Stimulated activated naive B cell treated with anti-CD40 and anti-IgM and Interleukin-4, amounts not matched to agents 10 μg/mL and 1 μg/mL and 100 μg/mL, for 72 hours (primary cell): ENCODE measurements around the gene POLH.
"Not testable (repeated sequence)": the region's sequence is repeated elsewhere in the genome, so short reads cannot be mapped to it uniquely, and the experiment has no call there.

Source experiments
- ATAC-seq, 2 donors: fragments of 150-1000 bp; cut with Tn5 transposase; replicated peaks; 2 replicates each; pipeline ENCODE4 v1.10.0; 2021; ENCODE audit warnings: moderate library complexity in 1 of 2
- DNase-seq: peaks from one replicate; pipeline ENCODE4 v3.0.0; 2021
- H3K27ac Mint-ChIP-seq: one replicate; pipeline ENCODE4 v1.8.0; 2022; ENCODE audit warnings: mild to moderate bottlenecking, mixed read lengths
- H3K27me3 Mint-ChIP-seq, 2 donors: one replicate each; pipeline ENCODE4 v1.8.0; 2022; ENCODE audit warnings: mixed read lengths in 2 of 2
- H3K36me3 Mint-ChIP-seq, 2 donors: one replicate each; pipeline ENCODE4 v1.8.0; 2022; ENCODE audit warnings: mixed read lengths in 2 of 2, mild to moderate bottlenecking in 1 of 2
- H3K4me1 Mint-ChIP-seq, 2 donors: one replicate each; pipeline ENCODE4 v1.8.0; 2022; ENCODE audit warnings: mixed read lengths in 2 of 2, mild to moderate bottlenecking in 1 of 2
- H3K4me3 Mint-ChIP-seq, 2 donors: one replicate each; pipeline ENCODE4 v1.8.0; 2022; ENCODE audit warnings: mild to moderate bottlenecking in 2 of 2, mixed read lengths in 2 of 2, moderate library complexity in 1 of 2
- H3K9me3 Mint-ChIP-seq, 2 donors: one replicate each; pipeline ENCODE4 v1.8.0; 2022; ENCODE audit warnings: mixed read lengths in 2 of 2, mild to moderate bottlenecking in 1 of 2

Gene POLH

DNA sequence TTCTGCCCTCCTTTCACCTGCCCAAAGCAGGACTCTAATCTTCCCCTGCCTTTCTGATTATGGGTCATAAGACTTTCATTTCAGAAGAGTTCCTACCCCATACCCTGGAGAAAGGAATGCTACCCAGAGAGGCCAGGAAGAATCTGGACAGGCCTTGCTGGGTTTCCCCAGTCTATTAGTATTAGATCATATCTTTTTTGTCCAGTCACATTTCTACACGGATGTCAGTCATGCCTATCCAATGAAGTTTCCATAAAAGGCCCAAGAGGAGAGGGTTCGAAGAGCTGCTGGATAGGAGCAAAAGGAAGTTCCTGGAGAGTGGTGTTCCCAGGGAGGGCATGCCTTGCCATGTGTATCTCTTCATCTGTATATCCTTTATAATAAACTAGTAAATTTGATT is 3.2 kb downstream of the POLH start:
- Mint-ChIP-seq H3K27ac (peak overlapping the region; percentile 59), H3K9me3 (no peaks in the 10 kb centered on the region), H3K27me3 (no peaks in the 10 kb centered on the region), H3K36me3 (peaks cover 15 to 21% of the 10 kb centered on the region in 2 donors), H3K4me1 (peaks cover 20 to 44% of the 10 kb centered on the region in 2 donors), H3K4me3 (peak overlapping the region in 1 of 2 donors; percentile 13)
- ATAC-seq (no peak), DNase-seq (no peak)

DNA sequence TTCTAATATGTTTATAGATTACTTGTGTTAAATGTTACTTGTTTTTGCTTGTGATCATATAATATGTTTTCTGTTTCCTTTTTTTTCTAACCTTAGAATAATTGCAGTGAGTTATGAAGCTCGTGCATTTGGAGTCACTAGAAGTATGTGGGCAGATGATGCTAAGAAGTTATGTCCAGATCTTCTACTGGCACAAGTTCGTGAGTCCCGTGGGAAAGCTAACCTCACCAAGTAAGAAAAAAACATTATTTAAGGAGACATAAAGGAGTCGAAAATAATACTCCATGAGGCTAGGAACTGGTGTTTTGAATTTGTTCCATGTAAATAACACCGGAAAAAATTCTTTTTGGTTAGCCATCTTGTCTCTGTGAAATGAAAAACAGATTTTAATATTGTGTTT is 6.9 kb downstream of the POLH start:
- H3K27me3 Mint-ChIP-seq: no peaks in the 10 kb centered on the region
- no peak overlapping the region for H3K27ac Mint-ChIP-seq
- H3K36me3 Mint-ChIP-seq: peaks cover 26 to 37% of the 10 kb centered on the region in 2 donors
- no peak for ATAC-seq
- no peak for DNase-seq
- no peak overlapping the region for H3K4me3 Mint-ChIP-seq
- H3K4me1 Mint-ChIP-seq: peaks cover 17 to 30% of the 10 kb centered on the region in 2 donors
- no peaks in the 10 kb centered on the region for H3K9me3 Mint-ChIP-seq

DNA sequence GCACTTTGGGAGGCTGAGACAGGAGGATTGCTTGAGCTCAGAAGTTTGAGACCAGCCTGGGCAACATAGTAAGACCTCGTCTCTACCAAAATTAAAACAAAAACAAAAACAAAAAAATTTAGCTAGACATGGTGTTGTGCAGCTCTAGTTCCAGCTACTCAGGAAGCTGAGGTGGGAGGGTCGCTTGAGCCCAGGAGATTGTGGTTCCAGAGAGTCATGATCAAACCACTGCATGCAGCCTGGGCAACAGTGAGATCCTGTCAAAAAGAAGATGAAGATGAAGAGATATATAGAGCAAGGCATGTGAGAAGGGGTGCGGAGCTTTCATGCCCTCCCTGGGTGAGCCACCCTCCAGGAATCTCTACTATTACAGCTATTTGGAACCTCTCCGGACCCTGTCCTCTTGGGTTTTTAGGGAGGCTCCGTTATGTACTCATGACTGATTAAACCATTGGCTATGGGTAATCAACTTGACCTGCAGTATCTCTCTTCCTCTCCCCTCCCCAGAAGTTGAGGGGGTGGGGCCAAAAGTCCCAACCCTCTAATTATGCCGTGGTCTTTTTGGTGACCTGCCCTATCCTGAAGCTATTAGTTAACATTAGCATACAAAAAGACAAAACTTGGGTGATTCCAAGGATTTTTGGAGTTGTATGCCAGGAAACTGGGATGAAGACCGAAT is 9.0 kb downstream of the POLH start:
- no peak overlapping the region for H3K27ac Mint-ChIP-seq
- H3K4me3 Mint-ChIP-seq: no peak overlapping the region
- H3K9me3 Mint-ChIP-seq: no peaks in the 10 kb centered on the region
- H3K36me3 Mint-ChIP-seq: peaks cover 28 to 44% of the 10 kb centered on the region in 2 donors
- no peaks in the 10 kb centered on the region for H3K27me3 Mint-ChIP-seq
- no peak for ATAC-seq
- DNase-seq: no peak
- H3K4me1 Mint-ChIP-seq: peaks cover 8 to 15% of the 10 kb centered on the region in 2 donors

DNA sequence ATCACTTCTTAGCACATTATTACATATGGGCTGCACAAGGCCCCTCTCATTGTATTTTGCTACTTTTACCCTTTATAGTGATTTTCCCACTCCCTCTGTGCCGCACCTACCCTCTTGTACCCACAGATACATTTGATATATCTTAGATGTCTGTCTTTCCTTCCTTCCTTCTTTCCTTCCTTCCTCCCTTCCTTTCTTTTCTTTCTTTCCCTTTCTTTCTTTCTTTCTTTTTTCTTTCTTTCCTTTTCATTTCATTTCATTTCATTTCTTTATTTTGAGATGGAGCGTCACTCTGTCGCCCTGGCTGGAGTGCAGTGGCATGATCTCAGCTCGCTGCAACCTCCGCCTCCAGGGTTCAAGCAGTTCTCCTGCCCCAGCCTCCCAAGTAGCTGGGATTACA is 12.2 kb downstream of the POLH start:
- Mint-ChIP-seq H3K36me3 (peaks cover 32 to 42% of the 10 kb centered on the region in 2 donors), H3K9me3 (no peaks in the 10 kb centered on the region), H3K4me3 (no peak overlapping the region), H3K4me1 (peaks cover 8 to 15% of the 10 kb centered on the region in 2 donors), H3K27me3 (no peaks in the 10 kb centered on the region), H3K27ac (no peak overlapping the region)
- DNase-seq (no peak), ATAC-seq (no peak)

DNA sequence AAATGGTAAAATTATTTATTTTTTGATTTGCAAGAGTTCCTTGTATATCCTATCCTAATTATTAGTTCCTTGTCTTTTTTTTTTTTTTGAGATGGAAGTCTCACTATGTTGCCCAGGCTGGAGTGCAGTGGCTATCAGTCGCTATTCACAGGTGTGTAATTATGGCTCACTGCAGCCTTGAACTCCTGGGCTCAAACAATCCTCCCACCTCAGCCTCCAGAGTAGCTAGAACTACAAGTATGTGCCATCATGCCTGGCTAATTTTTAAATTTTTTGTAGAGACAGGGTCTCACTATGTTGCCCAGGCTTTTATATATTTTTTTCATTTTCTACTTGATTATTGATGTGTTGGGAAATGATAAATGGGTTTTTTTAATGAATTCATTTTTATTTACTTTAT is 13.6 kb downstream of the POLH start:
- not testable (repeated sequence) for H3K4me1 Mint-ChIP-seq, H3K9me3 Mint-ChIP-seq, H3K4me3 Mint-ChIP-seq, DNase-seq, ATAC-seq, H3K27me3 Mint-ChIP-seq, H3K27ac Mint-ChIP-seq
- H3K36me3 Mint-ChIP-seq: peaks cover 33 to 39% of the 10 kb centered on the region in 2 donors

DNA sequence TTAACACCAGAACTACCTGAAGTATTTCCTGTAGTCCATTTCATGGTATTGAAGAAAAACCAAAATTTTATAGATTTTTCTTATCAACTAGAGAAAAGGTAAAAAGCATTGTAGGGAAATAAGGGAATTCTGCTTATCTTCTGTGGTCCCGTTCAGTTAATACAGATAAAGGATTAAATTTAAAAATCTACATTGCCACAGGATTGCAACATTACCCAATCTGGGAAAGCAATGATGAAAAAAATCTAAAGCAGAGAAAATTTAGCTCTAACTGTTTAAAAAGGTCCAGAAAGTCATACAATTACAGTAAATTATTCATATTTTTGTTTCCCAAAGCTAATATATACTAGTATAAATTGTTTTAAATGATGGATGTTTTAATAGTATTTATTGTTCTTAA is 18.0 kb downstream of the POLH start:
- Mint-ChIP-seq H3K36me3 (peaks cover 15 to 22% of the 10 kb centered on the region in 2 donors), H3K27me3 (no peaks in the 10 kb centered on the region), H3K27ac (no peak overlapping the region), H3K4me1 (no peaks in the 10 kb centered on the region), H3K4me3 (no peak overlapping the region), H3K9me3 (no peaks in the 10 kb centered on the region)
- no peak for DNase-seq
- no peak for ATAC-seq

DNA sequence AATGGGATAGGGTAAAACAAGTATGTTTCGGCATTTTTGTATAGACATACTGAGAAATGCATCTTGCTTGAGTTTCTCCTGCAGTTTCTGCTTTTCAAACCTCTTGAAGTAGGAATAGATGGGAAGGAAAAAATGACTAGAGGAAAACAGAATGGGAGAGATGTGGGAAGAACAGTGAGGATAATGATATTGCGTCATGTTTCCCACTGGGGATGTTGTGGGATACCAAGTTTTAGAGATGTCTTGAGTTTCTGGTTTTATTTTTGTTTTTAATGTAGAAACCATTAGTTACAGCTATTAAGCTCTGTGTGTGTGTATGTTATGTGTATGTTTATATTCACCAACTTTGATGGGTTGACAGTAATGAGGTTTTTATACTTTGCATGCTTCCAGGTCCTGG is 24.6 kb downstream of the POLH start:
- Mint-ChIP-seq H3K36me3 (peaks cover 26 to 36% of the 10 kb centered on the region in 2 donors), H3K4me1 (no peaks in the 10 kb centered on the region)
- no peak for ATAC-seq

DNA sequence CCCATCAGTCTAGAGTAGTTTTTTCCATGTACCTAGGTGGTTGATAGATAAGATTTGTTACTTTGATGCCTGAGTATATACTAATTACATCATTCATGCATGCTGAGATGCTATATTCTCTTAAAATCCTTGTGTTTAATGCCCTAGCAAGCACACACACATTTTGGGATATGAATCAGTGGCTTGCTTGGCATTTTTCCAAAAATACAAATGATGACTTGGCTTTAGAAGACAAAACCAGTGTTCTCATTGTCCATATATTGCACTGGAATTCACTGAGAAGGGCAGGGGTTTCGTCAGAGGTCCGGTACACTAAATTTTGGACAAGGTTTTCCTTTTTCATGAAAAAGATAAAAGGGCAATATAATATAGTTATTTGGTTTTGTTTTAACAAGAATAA is 28.2 kb downstream of the POLH start:
- DNase-seq (no peak), ATAC-seq (no peak)
- no peak overlapping the region for H3K27ac Mint-ChIP-seq
- H3K36me3 Mint-ChIP-seq: peaks cover 35 to 41% of the 10 kb centered on the region in 2 donors
- H3K9me3 Mint-ChIP-seq: no peaks in the 10 kb centered on the region
- no peak overlapping the region for H3K4me3 Mint-ChIP-seq
- no peaks in the 10 kb centered on the region for H3K27me3 Mint-ChIP-seq
- H3K4me1 Mint-ChIP-seq: peaks cover 9 to 13% of the 10 kb centered on the region in 2 donors

More for the DNA sequence above, 24.6 kb downstream of the POLH start:
- H3K27me3 Mint-ChIP-seq: no peaks in the 10 kb centered on the region
- DNase-seq: no peak
- H3K27ac Mint-ChIP-seq: no peak overlapping the region
- no peaks in the 10 kb centered on the region for H3K9me3 Mint-ChIP-seq
- no peak overlapping the region for H3K4me3 Mint-ChIP-seq

DNA sequence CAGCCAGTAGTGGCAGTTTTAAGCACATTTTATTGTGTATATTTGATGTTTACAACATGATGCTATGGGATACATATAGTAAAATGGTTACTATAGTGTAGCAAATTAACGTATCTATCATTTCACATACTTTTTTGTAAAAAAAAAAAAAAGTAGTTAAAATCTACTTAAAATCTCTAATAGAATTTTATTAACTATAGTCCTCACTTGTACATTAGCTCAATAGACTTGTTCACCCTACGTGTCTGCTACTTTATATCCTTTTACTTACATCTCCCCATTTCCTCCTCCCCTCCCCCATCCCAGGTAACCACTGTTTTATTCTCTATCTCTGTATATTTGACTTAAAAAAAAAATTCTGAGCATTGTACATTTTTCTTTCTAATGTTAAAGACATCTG is 30.0 kb downstream of the POLH start:
- DNase-seq (no peak), ATAC-seq (no peak)
- Mint-ChIP-seq H3K27ac (no peak overlapping the region), H3K9me3 (no peaks in the 10 kb centered on the region), H3K4me3 (no peak overlapping the region), H3K36me3 (peaks cover 35 to 38% of the 10 kb centered on the region in 2 donors), H3K4me1 (peaks cover 11 to 13% of the 10 kb centered on the region in 2 donors), H3K27me3 (no peaks in the 10 kb centered on the region)

DNA sequence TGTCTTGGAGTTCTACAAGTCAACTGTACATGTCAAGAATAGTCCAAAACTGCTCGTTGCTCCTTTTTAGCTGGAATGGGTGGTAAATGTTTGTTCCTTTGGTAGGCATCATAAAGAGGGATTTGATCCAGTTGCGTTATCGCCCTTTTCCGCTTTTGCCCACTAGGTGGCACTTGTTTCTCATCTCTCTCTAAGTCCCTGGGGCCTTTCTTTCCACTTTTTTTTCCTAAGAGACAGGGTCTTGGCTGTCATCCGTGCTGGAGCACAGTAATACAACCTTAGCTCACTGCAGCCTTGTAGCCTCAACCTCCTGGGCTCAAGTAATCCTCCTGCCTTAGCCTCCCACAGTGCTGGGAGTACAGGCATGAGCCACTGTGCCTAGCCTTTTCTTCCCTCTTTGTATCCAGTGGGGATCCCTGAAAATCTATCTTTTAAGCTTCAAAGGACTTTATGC is 32.4 kb downstream of the POLH start:
- Mint-ChIP-seq H3K4me3 (no peak overlapping the region), H3K27ac (no peak overlapping the region), H3K27me3 (no peaks in the 10 kb centered on the region), H3K4me1 (peaks cover 11 to 13% of the 10 kb centered on the region in 2 donors), H3K9me3 (no peaks in the 10 kb centered on the region), H3K36me3 (peaks cover 22 to 32% of the 10 kb centered on the region in 2 donors)
- DNase-seq (no peak), ATAC-seq (peak; percentile 38 to 50)

DNA sequence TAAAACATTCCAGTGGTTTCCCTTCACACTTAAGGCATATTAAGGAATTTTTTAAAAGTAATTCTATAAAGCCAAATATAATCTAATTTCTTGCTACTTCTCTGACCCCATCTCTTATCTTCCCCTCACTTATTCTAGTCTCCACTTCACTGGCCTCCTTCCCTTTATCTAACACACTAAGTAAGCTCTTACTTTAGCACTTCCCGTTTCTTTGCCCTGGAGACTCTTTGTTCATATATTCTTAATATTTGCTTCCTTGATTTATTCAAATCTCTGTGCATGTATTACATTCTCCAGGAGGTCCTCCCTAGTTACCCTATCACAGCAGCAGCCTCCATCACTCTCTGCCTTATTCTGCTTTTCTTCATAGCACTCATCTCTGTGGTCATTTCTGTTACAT is 32.8 kb downstream of the POLH start:
- no peak for DNase-seq
- no peak overlapping the region for H3K27ac Mint-ChIP-seq

DNA sequence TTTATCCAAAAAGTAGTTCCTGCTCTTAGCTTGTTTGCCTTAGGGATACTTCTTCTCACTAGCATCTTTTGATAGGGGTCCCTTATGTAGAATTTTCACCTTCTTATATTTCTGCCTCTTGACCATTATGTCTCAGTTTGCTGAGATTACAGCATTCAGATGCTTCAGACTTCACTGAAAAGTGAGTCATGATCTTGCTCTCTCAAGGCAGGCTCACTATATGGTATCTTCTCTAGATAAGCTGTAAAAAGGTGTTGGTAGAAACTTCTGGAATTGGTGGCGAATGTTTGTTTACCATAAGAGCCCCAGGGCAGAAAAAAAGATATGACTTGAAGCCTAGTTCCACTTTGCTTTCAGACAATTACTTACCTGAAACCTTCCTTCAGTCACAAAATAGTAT is 33.4 kb downstream of the POLH start:
- Mint-ChIP-seq H3K27ac (no peak overlapping the region), H3K4me1 (peaks cover 11 to 13% of the 10 kb centered on the region in 2 donors), H3K36me3 (peaks cover 25 to 34% of the 10 kb centered on the region in 2 donors), H3K4me3 (no peak overlapping the region), H3K27me3 (no peaks in the 10 kb centered on the region), H3K9me3 (no peaks in the 10 kb centered on the region)
- ATAC-seq: no peak
- no peak for DNase-seq

More for the DNA sequence above, 32.8 kb downstream of the POLH start:
- peaks cover 11 to 13% of the 10 kb centered on the region in 2 donors for H3K4me1 Mint-ChIP-seq
- H3K27me3 Mint-ChIP-seq: no peaks in the 10 kb centered on the region
- peaks cover 25 to 36% of the 10 kb centered on the region in 2 donors for H3K36me3 Mint-ChIP-seq
- H3K4me3 Mint-ChIP-seq: no peak overlapping the region
- peak in 1 of 2 donors; percentile 39 for ATAC-seq
- no peaks in the 10 kb centered on the region for H3K9me3 Mint-ChIP-seq

DNA sequence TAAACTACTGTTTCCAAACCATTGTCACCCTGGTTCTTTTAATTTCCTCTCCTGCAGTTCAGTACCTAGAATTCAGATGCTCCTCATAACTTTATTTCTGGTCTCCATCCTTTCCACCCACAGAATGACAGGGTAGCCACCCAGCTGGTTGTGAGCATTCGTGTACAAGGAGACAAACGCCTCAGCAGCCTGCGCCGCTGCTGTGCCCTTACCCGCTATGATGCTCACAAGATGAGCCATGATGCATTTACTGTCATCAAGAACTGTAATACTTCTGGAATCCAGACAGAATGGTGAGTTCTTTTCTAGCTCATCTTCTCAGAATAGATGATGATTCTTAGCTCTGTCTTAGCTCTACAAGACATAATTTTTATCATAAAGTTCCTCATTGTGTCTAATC is 34.4 kb downstream of the POLH start:
- no peak for DNase-seq
- no peak for ATAC-seq
- Mint-ChIP-seq H3K4me1 (peaks cover 11 to 13% of the 10 kb centered on the region in 2 donors), H3K36me3 (peaks cover 25 to 30% of the 10 kb centered on the region in 2 donors), H3K4me3 (no peak overlapping the region), H3K9me3 (no peaks in the 10 kb centered on the region), H3K27ac (peak overlapping the region; percentile 37), H3K27me3 (no peaks in the 10 kb centered on the region)

DNA sequence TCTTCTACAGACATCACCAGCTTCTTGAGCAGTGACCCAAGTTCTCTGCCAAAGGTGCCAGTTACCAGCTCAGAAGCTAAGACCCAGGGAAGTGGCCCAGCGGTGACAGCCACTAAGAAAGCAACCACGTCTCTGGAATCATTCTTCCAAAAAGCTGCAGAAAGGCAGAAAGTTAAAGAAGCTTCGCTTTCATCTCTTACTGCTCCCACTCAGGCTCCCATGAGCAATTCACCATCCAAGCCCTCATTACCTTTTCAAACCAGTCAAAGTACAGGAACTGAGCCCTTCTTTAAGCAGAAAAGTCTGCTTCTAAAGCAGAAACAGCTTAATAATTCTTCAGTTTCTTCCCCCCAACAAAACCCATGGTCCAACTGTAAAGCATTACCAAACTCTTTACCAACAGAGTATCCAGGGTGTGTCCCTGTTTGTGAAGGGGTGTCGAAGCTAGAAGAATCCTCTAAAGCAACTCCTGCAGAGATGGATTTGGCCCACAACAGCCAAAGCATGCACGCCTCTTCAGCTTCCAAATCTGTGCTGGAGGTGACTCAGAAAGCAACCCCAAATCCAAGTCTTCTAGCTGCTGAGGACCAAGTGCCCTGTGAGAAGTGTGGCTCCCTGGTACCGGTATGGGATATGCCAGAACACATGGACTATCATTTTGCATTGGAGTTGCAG is 37.9 kb downstream of the POLH start:
- DNase-seq: no peak
- no peaks in the 10 kb centered on the region for H3K27me3 Mint-ChIP-seq
- ATAC-seq: no peak
- H3K4me3 Mint-ChIP-seq: no peak overlapping the region
- no peak overlapping the region for H3K27ac Mint-ChIP-seq
- H3K9me3 Mint-ChIP-seq: no peaks in the 10 kb centered on the region
- peaks cover 4% of the 10 kb centered on the region in 2 donors for H3K4me1 Mint-ChIP-seq
- peaks cover 14 to 25% of the 10 kb centered on the region in 2 donors for H3K36me3 Mint-ChIP-seq

DNA sequence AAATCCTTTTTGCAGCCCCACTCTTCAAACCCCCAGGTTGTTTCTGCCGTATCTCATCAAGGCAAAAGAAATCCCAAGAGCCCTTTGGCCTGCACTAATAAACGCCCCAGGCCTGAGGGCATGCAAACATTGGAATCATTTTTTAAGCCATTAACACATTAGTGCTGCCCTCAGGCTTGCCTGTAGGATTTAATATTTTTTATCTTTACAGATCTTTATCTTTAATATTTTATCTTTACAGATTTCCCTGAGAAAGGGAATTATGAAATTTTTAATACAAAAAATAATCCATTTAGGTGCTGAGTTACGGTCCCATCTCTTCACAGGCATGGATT is 38.4 kb downstream of the POLH start:
- H3K4me3 Mint-ChIP-seq: no peak overlapping the region
- H3K36me3 Mint-ChIP-seq: peaks cover 11 to 24% of the 10 kb centered on the region in 2 donors
- H3K9me3 Mint-ChIP-seq: no peaks in the 10 kb centered on the region
- DNase-seq: no peak
- H3K27me3 Mint-ChIP-seq: no peaks in the 10 kb centered on the region
- ATAC-seq: no peak
- no peak overlapping the region for H3K27ac Mint-ChIP-seq
- peaks cover 0 to 2% of the 10 kb centered on the region in 2 donors for H3K4me1 Mint-ChIP-seq
